DMS153 treated with DMSO at 0.1 percent for 48 hours (cell line): ENCODE measurements around the gene COX4I1.

Experiments used
- DNase-seq: peaks from one replicate; lab custom pipeline; 2025; ENCODE audit not compliant: unreplicated experiment; lab: John Stamatoyannopoulos, UW

The COX4I1 gene

DNA sequence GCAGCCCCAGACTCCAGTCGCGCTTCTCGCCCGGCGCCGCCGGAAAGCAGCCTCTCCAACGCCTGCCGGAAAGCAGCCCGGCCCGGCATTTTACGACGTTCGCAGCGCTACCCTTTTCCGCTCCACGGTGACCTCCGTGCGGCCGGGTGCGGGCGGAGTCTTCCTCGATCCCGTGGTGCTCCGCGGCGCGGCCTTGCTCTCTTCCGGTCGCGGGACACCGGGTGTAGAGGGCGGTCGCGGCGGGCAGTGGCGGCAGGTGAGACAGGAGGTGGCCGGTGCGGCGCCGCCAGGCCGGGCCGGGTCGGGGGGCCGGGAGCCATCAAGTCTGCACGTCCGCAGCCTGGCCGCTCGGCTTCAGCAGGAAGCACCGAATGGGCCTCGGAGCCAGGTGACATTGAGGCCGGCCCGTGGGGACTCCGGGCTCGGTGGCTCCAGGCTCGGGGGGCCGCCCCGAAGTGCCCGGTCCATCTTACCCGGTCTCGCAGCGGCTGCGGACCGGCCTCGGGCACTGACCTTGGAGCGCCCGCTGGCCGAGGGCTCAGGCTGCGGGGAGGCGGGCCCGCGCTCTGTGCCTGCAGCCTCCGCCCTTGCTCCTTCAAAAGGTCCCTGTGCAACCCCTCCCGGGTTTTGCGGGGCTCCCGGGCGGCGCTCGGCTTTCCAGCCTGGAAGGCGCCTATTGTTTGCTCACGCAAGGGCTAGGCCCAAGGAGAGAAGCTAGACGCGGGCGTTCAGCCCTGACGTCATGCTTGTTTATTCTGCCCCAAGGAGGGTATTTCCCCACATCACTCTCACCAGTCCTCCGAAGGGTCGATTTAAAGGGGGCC is at the start of gene COX4I1, which contains the start of gene EMC8:
COX4I1 (plus strand) TSS at position 199 of the 824 bp plus-strand sequence. CDS start 1,511 bp downstream, outside the sequence.
EMC8 (minus strand) TSS at position 48 of the 824 bp plus-strand sequence. CDS start 249 bp downstream, outside the sequence.
- peak; percentile 85 for DNase-seq

- no peak for DNase-seq
Measured at GRCh38 chr16:85749771-85750145, 49.7 kb upstream of the COX4I1 start.

- DNase-seq, result no peak
Measured at GRCh38 chr16:85750146-85750826, 49.2 kb upstream of the COX4I1 start.

DNA sequence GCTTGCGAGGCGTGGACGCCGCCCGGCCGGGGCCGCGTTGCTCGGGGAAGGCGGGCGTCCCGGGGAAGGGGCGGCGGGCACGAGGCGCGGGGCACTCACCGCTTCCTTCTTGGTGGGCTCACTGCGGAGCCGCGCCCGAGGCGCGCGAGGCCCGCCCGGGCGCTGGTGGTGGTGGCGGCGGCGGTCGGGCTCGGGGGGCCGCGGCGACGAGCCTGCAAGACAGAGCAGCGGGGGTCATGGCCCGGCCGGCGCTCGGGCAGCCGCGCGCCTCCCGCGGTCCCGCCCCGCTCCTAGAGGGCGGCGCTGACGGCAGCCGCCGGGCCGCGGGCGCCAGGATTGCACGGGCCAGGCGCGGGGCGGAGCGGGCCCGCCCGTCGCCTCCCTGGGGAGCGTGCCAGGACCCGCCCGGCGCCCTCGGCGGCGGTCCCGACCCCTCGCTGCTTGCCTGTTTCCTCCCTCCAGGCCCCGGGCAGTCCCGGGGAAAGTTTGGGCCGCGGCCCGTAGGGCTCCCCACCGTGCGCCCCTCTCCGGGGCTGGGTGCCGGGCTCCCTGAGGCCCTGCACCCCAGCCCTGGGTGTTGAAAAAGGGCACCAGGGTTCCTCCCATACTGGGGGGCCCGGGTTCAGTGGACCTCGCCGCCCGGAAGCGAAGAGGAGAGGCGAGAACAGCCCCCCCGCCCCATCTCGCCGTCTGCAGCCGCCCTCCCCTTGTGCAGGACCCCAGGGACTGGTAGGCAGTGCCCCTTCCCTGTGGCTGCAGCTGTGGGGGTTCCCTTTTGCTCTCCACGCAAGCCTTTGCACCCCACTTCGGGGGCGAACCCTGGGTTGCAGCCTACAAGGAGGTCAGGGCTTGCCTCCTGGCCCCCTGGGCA is 48.4 kb upstream of the COX4I1 start, which contains the start of gene C16orf74:
C16orf74 (minus strand) TSS at position 270 of the 871 bp plus-strand sequence. CDS start 15,879 bp downstream, outside the sequence.
- peak; percentile 29 for DNase-seq

GRCh38 chr16:85751698-85752501 is 47.6 kb upstream of the COX4I1 start:
- DNase-seq, result no peak

GRCh38 chr16:85752511-85753420 is 46.7 kb upstream of the COX4I1 start:
- peak; percentile 56 for DNase-seq

GRCh38 chr16:85753559-85753958 is 45.9 kb upstream of the COX4I1 start:
- DNase-seq, result peak; percentile 57

DNA sequence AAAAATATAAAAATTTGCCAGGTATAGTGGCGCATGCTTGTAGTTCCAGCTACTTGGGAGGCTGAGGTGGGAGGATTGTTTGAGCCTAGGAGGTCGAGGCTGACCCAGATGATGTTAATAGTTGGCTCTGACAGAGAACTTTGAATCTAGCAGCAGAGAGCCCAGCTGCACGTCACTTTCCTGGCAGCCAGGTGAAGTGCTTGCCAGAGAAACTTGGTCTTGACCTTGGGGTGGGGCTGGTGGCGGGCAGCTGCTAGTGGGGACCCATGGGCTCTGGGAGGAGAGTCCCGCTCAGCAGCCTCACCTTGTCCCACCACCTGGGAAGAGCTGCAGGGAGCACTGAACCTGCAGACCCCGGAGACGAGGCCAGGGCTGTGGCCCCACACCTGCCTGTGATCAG is 45.5 kb upstream of the COX4I1 start:
- no peak for DNase-seq

- peak; percentile 87 for DNase-seq
Measured at GRCh38 chr16:85754413-85754812, 45.1 kb upstream of the COX4I1 start.

DNA sequence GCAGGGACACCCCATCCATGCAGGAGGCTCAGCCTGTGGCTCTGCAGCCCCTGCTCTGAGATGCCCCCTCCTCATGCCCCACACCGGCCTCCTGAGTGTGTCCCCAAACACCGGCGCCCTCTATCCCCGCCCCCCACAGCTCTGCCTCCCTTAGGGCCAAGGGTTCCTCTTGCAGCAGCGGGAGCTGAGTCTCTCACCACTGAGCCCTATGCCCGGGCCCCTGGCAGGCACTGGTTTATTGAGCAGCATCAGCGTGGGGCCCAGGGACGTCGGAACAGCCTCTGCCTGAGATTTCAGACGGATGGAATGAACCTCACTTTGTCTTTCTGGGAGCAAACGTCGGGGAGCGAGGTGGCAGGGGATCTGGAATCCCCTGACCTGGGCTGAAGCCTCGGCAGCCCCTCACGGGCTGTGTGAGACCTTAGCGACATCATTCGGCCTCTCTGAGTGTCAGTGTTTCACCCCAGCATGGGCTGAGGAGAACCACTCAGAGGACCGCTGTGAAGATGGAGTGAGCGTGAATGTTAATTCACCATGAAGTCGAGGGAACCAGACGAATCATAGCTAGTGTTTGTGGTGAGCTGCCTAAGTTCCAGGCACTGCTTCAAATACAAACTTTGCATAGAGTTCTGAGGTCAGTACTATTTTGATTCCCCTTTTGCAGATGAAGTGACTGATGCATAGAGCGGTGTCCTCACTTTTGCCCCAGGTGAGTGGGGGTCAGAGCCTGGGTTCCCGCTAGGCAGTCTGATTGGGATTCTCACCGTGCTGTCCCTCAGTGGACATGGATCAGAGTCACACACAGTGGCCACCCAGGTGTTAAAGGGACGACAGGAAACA is 43.3 kb upstream of the COX4I1 start:
- DNase-seq, result no peak

DNA sequence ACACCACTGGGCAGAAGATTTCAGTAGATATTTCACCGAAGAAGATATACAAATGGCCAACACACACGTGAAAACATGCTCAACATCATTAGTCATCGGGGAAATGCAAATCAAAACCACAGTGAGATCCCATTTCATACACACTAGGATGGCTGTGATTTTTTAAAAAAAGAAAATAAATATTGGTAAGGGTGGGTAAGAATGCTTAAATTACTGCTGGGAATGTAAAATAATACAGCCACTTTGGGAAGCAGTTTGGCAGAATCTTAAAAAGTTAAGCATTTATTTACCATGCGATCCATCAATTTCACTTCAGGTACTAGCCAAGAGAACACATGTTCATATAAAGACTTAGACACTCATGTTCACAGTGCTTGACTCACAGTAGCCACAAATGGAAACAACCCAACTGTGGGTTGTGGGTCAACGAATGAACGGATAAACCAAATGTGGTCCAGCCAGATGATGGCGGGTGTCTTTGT is 42.1 kb upstream of the COX4I1 start:
- DNase-seq, result no peak

- DNase-seq, result no peak
Measured at GRCh38 chr16:85759136-85759535, 40.4 kb upstream of the COX4I1 start.

DNA sequence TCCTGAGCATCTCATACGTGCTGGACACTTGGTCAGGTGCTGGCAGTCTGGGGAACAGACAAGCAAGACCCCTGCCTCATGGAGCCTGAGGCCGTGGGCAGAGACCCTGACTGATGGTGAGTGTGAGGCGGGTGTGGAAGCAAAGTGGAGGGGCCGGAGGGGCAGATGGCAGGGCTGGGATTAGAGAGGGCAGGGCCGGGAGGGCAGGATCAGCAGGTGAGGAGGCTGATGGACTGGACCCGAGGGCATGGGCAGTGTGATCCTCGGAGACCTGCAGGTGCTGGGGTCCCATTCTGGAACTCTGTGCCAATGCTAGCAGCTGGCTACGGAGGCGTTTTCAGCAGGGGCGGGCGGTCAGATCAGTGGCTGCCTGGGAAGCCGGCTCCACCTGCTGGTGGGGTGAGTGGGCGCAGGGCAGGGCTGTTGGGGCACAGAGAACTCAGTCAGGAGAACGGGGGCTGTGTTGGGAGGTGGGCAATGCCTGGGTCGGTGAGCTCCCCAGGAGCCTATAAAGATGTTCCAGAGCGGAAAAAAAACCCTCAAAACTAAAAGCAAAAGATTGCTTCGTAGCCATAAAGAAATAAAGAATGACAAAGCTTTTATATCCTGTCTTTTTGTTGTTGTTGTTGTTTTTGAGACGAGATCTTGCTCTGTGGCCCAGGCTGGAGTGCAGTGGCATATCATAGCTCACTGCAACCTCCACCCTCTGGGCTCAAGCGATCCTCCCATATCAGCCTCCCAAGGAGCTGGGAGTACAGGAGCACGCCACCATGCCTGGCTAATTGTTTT is 39.7 kb upstream of the COX4I1 start:
- DNase-seq, result peak; percentile 29

DNA sequence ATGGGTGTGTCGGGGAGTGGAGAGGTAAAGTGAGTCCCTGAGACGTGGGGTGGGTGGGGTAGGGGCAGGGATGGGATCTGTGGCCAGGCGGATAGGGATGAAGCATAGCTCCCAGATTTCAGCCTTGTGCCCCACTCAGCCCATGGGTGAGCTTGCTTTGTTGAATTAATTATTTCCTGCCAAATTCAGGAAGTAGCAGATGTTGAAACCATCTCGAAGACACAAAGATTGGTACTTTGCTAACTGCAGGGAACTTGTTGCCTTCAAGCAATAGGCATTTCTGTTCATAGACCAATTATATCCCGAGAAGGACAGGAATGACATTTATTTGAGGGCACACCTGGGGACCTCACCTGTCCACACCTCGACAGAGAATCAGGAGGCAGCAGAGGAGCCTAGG is 37.6 kb upstream of the COX4I1 start:
- no peak for DNase-seq

DNA sequence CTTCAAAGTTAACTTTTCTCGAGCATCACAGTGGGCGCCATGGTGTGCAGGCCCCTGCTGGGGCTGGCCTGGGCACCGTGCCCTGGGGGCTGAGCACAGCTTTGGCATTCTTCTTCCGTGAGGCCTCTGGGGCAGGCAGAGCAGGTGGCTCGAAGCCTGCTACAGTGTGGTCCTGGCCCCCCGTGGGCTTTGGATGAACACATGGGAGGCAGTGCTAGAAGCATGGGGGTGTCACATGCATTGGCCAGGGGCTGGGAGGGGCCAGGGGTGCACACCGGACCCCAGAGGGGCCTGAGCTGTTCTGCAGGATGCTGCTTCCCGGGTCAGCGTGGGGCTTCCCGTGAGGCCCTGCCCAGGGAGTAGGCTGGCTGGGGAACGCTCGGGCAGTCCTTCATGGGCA is 36.5 kb upstream of the COX4I1 start:
- DNase-seq, result no peak

DNA sequence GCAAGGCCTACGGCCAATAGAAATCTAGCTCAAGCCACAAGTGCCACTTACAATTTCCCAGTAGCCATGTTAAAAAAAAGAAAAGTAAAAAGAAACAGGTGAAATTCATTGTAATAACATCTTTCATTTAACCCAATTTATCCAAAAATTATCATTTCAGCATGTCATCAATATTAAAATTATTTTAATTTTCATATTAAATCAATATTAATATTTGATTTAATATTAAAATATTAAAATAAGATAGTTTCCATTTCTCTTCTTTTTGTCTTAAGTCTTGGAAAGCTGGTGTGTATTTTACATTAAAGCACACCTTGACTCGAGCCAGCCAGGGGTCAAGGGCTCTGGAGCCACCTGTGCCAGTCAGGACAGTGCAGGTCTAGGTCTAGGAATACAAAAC is 35.9 kb upstream of the COX4I1 start:
- DNase-seq, result no peak

- no peak for DNase-seq
Measured at GRCh38 chr16:85765211-85765610, 34.3 kb upstream of the COX4I1 start.
